GM23338 (cell line): Measurements from ENCODE around the gene SON.

Source experiments
- CREB1 ChIP-seq: fragments of 250-450 bp; sonication (Bioruptor Pico); IDR thresholded peaks from 2 replicates; pipeline ENCODE4 v1.5.0; 2020; ENCODE audit warnings: low read depth, mild to moderate bottlenecking, moderate library complexity
- EZH2 ChIP-seq: fragments of 200-600 bp; sonication (generic); IDR thresholded peaks from one replicate; pipeline ENCODE4 v1.8.0; 2017; ENCODE audit warnings: antibody characterized with exemption, mild to moderate bottlenecking, low read depth; ENCODE audit not compliant: unreplicated experiment
- EZH2phosphoT487 ChIP-seq: fragments of 200-600 bp; sonication (generic); IDR thresholded peaks from one replicate; pipeline ENCODE4 v1.8.1; 2018; ENCODE audit warnings: antibody characterized with exemption; ENCODE audit not compliant: unreplicated experiment
- JUNB ChIP-seq: IDR thresholded peaks from one replicate; pipeline ENCODE4 v1.6.1; 2016; ENCODE audit warnings: antibody characterized with exemption; ENCODE audit not compliant: unreplicated experiment
- NANOG ChIP-seq: IDR thresholded peaks from 2 replicates; pipeline ENCODE4 v1.6.1; 2016; ENCODE audit warnings: antibody characterized with exemption, borderline replicate concordance
- POLR2AphosphoS5 ChIP-seq: IDR thresholded peaks from 2 replicates; pipeline ENCODE4 v1.6.1; 2016; ENCODE audit warnings: antibody characterized with exemption, low read depth
- STAT1 ChIP-seq: IDR thresholded peaks from one replicate; pipeline ENCODE4 v1.6.1; 2016; ENCODE audit warnings: antibody characterized with exemption; ENCODE audit not compliant: unreplicated experiment
- ZNF114 ChIP-seq: fragments of 250-450 bp; sonication (Bioruptor Pico); IDR thresholded peaks from 2 replicates; pipeline ENCODE4 v1.5.0; 2020; ENCODE audit warnings: mild to moderate bottlenecking, moderate library complexity
- ZNF331 ChIP-seq: fragments of 250-450 bp; sonication (Bioruptor Pico); IDR thresholded peaks from 2 replicates; pipeline ENCODE4 v1.5.0; 2020; ENCODE audit warnings: low read depth, mild to moderate bottlenecking, moderate library complexity
- TF ChIP-seq, protein P1 (sequence below), 2 experiments: fragments of 200-600 bp in 1 of 2; sonication (generic) in 1 of 2; conservative IDR thresholded peaks; 2 replicates each; pipeline versions ENCODE4 v1.5.1 to v1.6.1; 2016 to 2017; ENCODE audit warnings: antibody characterized with exemption in 2 of 2, low read depth in 2 of 2, mild to moderate bottlenecking in 2 of 2, moderate library complexity in 1 of 2
- TF ChIP-seq, protein P2 (sequence below): IDR thresholded peaks from 2 replicates; pipeline ENCODE4 v1.6.1; 2016; ENCODE audit warnings: antibody characterized with exemption
- TF ChIP-seq, protein P3 (sequence below): IDR thresholded peaks from one replicate; pipeline ENCODE4 v1.6.1; 2018; ENCODE audit warnings: antibody characterized with exemption; ENCODE audit not compliant: unreplicated experiment
- TF ChIP-seq, protein P4 (sequence below): fragments of 250-450 bp; sonication (Bioruptor Pico); IDR thresholded peaks from 2 replicates; pipeline ENCODE4 v1.5.0; 2020; ENCODE audit warnings: mild to moderate bottlenecking, moderate library complexity

DNA sequence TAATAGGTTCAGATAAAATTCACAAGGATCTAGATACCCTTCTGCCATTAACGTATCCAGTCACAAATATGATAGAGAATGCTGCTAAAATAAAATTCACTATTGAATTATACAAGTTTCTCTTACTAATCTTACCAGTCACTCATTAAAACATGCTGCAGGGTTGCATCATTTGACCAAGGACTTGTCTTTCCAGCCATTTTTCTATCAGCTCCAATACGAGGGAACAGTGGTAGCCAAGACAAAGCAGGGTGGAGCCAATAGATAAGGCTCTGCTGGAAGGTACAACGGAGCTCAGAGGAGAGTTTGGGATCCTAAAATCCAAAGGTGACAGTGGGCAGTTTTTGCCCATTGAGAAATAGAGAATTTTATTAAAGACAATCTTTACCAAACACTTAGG, 41.6 kb downstream of the SON start:
- TF ChIP-seq, protein P1, sequence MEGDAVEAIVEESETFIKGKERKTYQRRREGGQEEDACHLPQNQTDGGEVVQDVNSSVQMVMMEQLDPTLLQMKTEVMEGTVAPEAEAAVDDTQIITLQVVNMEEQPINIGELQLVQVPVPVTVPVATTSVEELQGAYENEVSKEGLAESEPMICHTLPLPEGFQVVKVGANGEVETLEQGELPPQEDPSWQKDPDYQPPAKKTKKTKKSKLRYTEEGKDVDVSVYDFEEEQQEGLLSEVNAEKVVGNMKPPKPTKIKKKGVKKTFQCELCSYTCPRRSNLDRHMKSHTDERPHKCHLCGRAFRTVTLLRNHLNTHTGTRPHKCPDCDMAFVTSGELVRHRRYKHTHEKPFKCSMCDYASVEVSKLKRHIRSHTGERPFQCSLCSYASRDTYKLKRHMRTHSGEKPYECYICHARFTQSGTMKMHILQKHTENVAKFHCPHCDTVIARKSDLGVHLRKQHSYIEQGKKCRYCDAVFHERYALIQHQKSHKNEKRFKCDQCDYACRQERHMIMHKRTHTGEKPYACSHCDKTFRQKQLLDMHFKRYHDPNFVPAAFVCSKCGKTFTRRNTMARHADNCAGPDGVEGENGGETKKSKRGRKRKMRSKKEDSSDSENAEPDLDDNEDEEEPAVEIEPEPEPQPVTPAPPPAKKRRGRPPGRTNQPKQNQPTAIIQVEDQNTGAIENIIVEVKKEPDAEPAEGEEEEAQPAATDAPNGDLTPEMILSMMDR (conservative IDR thresholded peaks at IDR 0.05; ENCODE audit: low read depth in 2 of 2), result no peak
- TF ChIP-seq EZH2, result no peak
- no peak for TF ChIP-seq POLR2AphosphoS5
- no peak for TF ChIP-seq NANOG
- no peak for TF ChIP-seq JUNB
- no peak for TF ChIP-seq ZNF114 (CRISPR knock-in tag)
- TF ChIP-seq, protein P2, sequence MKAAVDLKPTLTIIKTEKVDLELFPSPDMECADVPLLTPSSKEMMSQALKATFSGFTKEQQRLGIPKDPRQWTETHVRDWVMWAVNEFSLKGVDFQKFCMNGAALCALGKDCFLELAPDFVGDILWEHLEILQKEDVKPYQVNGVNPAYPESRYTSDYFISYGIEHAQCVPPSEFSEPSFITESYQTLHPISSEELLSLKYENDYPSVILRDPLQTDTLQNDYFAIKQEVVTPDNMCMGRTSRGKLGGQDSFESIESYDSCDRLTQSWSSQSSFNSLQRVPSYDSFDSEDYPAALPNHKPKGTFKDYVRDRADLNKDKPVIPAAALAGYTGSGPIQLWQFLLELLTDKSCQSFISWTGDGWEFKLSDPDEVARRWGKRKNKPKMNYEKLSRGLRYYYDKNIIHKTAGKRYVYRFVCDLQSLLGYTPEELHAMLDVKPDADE, result no peak
- TF ChIP-seq, protein P3, sequence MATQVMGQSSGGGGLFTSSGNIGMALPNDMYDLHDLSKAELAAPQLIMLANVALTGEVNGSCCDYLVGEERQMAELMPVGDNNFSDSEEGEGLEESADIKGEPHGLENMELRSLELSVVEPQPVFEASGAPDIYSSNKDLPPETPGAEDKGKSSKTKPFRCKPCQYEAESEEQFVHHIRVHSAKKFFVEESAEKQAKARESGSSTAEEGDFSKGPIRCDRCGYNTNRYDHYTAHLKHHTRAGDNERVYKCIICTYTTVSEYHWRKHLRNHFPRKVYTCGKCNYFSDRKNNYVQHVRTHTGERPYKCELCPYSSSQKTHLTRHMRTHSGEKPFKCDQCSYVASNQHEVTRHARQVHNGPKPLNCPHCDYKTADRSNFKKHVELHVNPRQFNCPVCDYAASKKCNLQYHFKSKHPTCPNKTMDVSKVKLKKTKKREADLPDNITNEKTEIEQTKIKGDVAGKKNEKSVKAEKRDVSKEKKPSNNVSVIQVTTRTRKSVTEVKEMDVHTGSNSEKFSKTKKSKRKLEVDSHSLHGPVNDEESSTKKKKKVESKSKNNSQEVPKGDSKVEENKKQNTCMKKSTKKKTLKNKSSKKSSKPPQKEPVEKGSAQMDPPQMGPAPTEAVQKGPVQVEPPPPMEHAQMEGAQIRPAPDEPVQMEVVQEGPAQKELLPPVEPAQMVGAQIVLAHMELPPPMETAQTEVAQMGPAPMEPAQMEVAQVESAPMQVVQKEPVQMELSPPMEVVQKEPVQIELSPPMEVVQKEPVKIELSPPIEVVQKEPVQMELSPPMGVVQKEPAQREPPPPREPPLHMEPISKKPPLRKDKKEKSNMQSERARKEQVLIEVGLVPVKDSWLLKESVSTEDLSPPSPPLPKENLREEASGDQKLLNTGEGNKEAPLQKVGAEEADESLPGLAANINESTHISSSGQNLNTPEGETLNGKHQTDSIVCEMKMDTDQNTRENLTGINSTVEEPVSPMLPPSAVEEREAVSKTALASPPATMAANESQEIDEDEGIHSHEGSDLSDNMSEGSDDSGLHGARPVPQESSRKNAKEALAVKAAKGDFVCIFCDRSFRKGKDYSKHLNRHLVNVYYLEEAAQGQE, result no peak
- TF ChIP-seq EZH2phosphoT487, result no peak
- no peak for TF ChIP-seq CREB1
- TF ChIP-seq STAT1, result no peak
- no peak for TF ChIP-seq ZNF331 (CRISPR knock-in tag)
- TF ChIP-seq, protein P4, sequence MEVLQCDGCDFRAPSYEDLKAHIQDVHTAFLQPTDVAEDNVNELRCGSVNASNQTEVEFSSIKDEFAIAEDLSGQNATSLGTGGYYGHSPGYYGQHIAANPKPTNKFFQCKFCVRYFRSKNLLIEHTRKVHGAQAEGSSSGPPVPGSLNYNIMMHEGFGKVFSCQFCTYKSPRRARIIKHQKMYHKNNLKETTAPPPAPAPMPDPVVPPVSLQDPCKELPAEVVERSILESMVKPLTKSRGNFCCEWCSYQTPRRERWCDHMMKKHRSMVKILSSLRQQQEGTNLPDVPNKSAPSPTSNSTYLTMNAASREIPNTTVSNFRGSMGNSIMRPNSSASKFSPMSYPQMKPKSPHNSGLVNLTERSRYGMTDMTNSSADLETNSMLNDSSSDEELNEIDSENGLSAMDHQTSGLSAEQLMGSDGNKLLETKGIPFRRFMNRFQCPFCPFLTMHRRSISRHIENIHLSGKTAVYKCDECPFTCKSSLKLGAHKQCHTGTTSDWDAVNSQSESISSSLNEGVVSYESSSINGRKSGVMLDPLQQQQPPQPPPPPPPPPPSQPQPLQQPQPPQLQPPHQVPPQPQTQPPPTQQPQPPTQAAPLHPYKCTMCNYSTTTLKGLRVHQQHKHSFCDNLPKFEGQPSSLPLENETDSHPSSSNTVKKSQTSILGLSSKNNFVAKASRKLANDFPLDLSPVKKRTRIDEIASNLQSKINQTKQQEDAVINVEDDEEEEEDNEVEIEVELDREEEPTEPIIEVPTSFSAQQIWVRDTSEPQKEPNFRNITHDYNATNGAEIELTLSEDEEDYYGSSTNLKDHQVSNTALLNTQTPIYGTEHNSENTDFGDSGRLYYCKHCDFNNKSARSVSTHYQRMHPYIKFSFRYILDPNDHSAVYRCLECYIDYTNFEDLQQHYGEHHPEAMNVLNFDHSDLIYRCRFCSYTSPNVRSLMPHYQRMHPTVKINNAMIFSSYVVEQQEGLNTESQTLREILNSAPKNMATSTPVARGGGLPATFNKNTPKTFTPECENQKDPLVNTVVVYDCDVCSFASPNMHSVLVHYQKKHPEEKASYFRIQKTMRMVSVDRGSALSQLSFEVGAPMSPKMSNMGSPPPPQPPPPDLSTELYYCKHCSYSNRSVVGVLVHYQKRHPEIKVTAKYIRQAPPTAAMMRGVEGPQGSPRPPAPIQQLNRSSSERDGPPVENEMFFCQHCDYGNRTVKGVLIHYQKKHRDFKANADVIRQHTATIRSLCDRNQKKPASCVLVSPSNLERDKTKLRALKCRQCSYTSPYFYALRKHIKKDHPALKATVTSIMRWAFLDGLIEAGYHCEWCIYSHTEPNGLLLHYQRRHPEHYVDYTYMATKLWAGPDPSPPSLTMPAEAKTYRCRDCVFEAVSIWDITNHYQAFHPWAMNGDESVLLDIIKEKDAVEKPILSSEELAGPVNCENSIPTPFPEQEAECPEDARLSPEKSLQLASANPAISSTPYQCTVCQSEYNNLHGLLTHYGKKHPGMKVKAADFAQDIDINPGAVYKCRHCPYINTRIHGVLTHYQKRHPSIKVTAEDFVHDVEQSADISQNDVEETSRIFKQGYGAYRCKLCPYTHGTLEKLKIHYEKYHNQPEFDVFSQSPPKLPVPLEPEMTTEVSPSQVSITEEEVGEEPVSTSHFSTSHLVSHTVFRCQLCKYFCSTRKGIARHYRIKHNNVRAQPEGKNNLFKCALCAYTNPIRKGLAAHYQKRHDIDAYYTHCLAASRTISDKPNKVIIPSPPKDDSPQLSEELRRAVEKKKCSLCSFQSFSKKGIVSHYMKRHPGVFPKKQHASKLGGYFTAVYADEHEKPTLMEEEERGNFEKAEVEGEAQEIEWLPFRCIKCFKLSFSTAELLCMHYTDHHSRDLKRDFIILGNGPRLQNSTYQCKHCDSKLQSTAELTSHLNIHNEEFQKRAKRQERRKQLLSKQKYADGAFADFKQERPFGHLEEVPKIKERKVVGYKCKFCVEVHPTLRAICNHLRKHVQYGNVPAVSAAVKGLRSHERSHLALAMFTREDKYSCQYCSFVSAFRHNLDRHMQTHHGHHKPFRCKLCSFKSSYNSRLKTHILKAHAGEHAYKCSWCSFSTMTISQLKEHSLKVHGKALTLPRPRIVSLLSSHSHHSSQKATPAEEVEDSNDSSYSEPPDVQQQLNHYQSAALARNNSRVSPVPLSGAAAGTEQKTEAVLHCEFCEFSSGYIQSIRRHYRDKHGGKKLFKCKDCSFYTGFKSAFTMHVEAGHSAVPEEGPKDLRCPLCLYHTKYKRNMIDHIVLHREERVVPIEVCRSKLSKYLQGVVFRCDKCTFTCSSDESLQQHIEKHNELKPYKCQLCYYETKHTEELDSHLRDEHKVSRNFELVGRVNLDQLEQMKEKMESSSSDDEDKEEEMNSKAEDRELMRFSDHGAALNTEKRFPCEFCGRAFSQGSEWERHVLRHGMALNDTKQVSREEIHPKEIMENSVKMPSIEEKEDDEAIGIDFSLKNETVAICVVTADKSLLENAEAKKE (CRISPR knock-in tag), result no peak
